Measurements from ENCODE around the gene KDM4D. TPM values are rescaled to one million over a fixed set of nuclear protein-coding genes. Genes with fewer than 3 reads are reported as not detected.

KDM4D gene
- total RNA-seq, 1 donor from 2014 or later = 4.8 TPM

- Mint-ChIP-seq H3K9me3 (no peaks in the 10 kb centered on the region), H3K27me3 (ENCODE audit: insufficient read depth, low read depth) (no peaks in the 10 kb centered on the region), H3K4me1 (no peaks in the 10 kb centered on the region), H3K36me3 (peaks cover 23% of the 10 kb centered on the region), H3K4me3 (no peak overlapping the region), H3K27ac (no peak overlapping the region)
- DNase-seq (ENCODE audit: low spot score) = no peak
- H3K9me3 ChIP-seq (ENCODE audit: low read depth) = no peaks in the 10 kb centered on the region
- H3F3A ChIP-seq (ENCODE audit: low read depth) = peaks cover 4% of the 10 kb centered on the region
- no peak overlapping the region for H2AFZ ChIP-seq (replicated peaks)
- no peaks in the 10 kb centered on the region for H3K4me1 ChIP-seq
- no peak overlapping the region for H3K9ac ChIP-seq
- no peaks in the 10 kb centered on the region for H4K20me1 ChIP-seq (ENCODE audit: low read depth)
- no peak overlapping the region for H3K27ac ChIP-seq
- no peak overlapping the region for H3K4me2 ChIP-seq
- H3K4me3 ChIP-seq = no peak overlapping the region
- H3K36me3 ChIP-seq = peaks cover 15% of the 10 kb centered on the region
- no peaks in the 10 kb centered on the region for H3K27me3 ChIP-seq
- TF ChIP-seq EZH2phosphoT487 (IDR thresholded peaks at IDR 0.05) = no peak
- no peak for TF ChIP-seq CTCF (IDR thresholded peaks at IDR 0.05)
- TF ChIP-seq EZH2 (IDR thresholded peaks at IDR 0.05) = no peak
- H3K79me2 ChIP-seq (ENCODE audit: low read depth) = no peaks in the 10 kb centered on the region
Observed at GRCh38 chr11:94960488-94960887, 13.0 kb upstream of the KDM4D start.

DNA sequence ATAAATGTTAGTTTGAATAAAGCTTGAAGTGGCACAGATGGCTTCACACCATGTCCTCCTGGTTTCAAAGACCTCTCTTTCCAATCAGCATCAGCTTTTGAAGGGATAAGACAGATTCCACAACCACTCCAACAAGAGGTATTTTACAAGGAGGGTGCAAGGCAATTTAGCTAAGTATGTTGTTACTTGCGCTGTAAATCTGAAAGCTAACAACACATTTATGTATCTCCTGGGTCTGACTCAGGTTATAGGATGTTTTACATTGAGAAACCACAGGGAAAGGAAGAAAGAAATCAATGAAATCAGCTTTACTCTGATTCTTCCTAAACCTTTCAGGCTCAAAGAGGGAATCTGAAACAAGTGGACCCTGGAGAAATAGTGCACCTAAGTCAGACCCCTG, 12.3 kb upstream of the KDM4D start:
- Mint-ChIP-seq H3K27ac (no peak overlapping the region), H3K9me3 (no peaks in the 10 kb centered on the region), H3K4me1 (no peaks in the 10 kb centered on the region), H3K4me3 (no peak overlapping the region), H3K36me3 (peaks cover 27% of the 10 kb centered on the region), H3K27me3 (ENCODE audit: insufficient read depth, low read depth) (no peaks in the 10 kb centered on the region)
- Histone ChIP-seq H3K79me2 (ENCODE audit: low read depth) (no peaks in the 10 kb centered on the region), H3F3A (ENCODE audit: low read depth) (peaks cover 4% of the 10 kb centered on the region), H3K9ac (no peak overlapping the region), H4K20me1 (ENCODE audit: low read depth) (no peaks in the 10 kb centered on the region), H2AFZ (replicated peaks) (no peak overlapping the region), H3K27me3 (no peaks in the 10 kb centered on the region), H3K36me3 (peaks cover 21% of the 10 kb centered on the region), H3K9me3 (ENCODE audit: low read depth) (no peaks in the 10 kb centered on the region), H3K4me2 (no peak overlapping the region), H3K4me3 (no peak overlapping the region), H3K27ac (no peak overlapping the region), H3K4me1 (no peaks in the 10 kb centered on the region)
- no peak for DNase-seq (ENCODE audit: low spot score)
- TF ChIP-seq EZH2 (IDR thresholded peaks at IDR 0.05) = no peak
- no peak for TF ChIP-seq EZH2phosphoT487 (IDR thresholded peaks at IDR 0.05)
- no peak for TF ChIP-seq CTCF (IDR thresholded peaks at IDR 0.05)

DNA sequence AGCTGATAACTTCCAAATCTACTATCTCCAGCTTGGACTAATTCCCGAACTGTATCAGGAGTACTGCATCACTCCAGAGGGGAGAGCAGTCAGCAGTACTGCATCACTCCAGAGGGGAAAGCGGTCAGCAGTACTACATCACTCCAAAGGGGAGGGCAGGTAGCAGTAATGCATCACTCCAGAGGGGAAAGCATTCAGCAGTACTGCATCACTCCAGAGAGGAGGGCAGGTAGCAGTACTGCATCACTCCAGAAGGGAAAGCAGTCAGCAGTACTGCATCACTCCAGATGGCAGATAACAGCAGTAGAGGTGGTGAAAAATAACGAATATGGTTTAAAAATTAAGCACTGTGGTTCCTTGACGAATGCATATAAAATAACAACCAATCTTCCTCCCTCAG, 8.6 kb upstream of the KDM4D start:
- Histone ChIP-seq H3K4me2 (no peak overlapping the region), H3K27ac (no peak overlapping the region), H4K20me1 (ENCODE audit: low read depth) (no peaks in the 10 kb centered on the region), H3K36me3 (peaks cover 37% of the 10 kb centered on the region), H2AFZ (replicated peaks) (no peak overlapping the region), H3K4me3 (no peak overlapping the region), H3K9me3 (ENCODE audit: low read depth) (no peaks in the 10 kb centered on the region), H3K4me1 (no peaks in the 10 kb centered on the region), H3K79me2 (ENCODE audit: low read depth) (no peaks in the 10 kb centered on the region), H3K27me3 (no peaks in the 10 kb centered on the region), H3K9ac (no peak overlapping the region), H3F3A (ENCODE audit: low read depth) (peaks cover 16% of the 10 kb centered on the region)
- no peak overlapping the region for H3K4me3 Mint-ChIP-seq
- no peaks in the 10 kb centered on the region for H3K9me3 Mint-ChIP-seq
- TF ChIP-seq EZH2phosphoT487 (IDR thresholded peaks at IDR 0.05) (no peak), CTCF (IDR thresholded peaks at IDR 0.05) (no peak), EZH2 (IDR thresholded peaks at IDR 0.05) (no peak)
- H3K36me3 Mint-ChIP-seq = peaks cover 29% of the 10 kb centered on the region
- H3K27ac Mint-ChIP-seq = no peak overlapping the region
- H3K27me3 Mint-ChIP-seq (ENCODE audit: insufficient read depth, low read depth) = no peaks in the 10 kb centered on the region
- H3K4me1 Mint-ChIP-seq = no peaks in the 10 kb centered on the region
- no peak for DNase-seq (ENCODE audit: low spot score)
